Lower leg skin (tissue), 3 donors: Measurements from ENCODE around the gene C19orf53.

Source experiments
- CTCF ChIP-seq, 3 donors: fragments of 450-650 bp; IDR thresholded peaks; one replicate each; pipeline ENCODE4 v1.5.1; 2016; ENCODE audit warnings: antibody characterized with exemption in 3 of 3, mild to moderate bottlenecking in 3 of 3, moderate library complexity in 2 of 3
- POLR2A ChIP-seq, 2 donors: fragments of 450-650 bp; IDR thresholded peaks; one replicate each; pipeline ENCODE4 v1.6.1; 2016 to 2017; ENCODE audit warnings: antibody characterized with exemption in 2 of 2, mild to moderate bottlenecking in 1 of 2, moderate library complexity in 1 of 2

- TF ChIP-seq CTCF (IDR thresholded peaks at IDR 0.05) (no peak), POLR2A (IDR thresholded peaks at IDR 0.05) (no peak)
Measured at GRCh38 chr19:13803038-13803437, 28.8 kb downstream of the C19orf53 start.
